GM21576 (cell line): ENCODE measurements around the gene LYAR.
"Not testable (repeated sequence)": the region's sequence is repeated elsewhere in the genome, so short reads cannot be mapped to it uniquely, and the experiment has no call there.

Source experiments
- ATAC-seq: cut with Tn5 transposase; IDR thresholded peaks from one replicate; pipeline ENCODE4 v1.9.1; 2021; ENCODE audit warnings: mild to moderate bottlenecking, moderate library complexity; ENCODE audit not compliant: unreplicated experiment

The LYAR gene

DNA sequence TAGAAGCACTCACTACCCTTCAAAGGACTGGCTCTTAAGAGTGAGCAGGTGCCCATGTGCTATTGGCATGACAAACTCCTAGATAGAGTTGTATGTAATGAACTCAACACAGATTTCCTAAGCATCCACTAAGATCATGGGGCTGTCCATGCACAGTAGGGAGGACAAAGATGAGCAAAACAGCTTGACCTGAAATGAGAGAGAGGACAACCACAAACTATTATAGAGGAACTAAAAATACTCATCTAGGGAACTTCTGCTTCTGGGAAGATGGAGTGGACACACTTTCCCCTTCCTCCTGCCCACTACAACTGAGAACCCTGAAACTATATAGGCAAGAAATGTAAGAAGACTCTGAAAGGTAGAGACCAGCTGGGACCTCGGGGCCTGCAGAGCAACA, 21.2 kb downstream of the LYAR start:
- ATAC-seq, result no peak

DNA sequence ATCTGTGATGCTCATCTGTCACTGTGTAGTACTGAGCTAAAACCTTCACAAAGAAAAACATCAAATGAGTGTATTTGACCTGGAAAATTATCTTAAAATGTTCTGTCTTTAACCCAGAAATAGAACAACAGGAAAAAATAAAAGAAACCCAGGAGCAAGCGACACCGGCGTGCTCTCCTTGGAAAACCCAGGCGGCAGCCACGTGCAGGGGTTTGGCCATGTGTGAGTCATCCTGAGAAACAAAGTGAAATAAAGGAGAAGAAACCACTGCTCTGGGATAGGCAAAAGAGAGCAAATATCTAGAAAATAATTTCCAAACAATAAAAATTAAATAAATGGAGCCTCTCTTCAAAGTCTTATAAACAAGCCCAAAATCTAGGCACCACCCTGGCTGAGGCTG, 22.0 kb downstream of the LYAR start:
- ATAC-seq, result no peak

DNA sequence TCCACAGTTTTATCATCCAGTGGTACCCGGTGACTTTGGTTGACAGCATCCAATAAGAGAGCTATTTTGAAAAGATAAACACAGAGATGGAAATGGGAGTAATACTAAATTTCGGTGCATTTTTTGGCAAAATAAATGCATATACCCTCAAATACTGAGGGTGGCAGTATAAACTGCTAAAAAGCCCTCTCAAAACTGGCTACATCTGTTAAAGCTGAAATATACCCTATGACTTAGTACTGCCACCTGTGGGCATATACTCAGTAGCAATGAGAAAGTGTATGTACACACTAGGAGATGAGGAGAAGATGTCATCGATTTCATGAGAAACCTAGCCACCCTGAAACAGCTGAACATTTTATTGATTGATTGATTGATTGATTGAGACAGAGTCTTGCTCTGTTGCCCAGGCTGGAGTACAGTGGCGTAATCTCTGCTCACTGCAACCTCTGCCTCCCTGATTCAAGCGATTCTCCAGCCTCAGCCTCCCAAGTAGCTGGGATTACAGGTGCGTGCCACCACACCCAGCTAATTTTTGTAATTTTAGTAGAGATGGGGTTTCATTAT, 29.7 kb downstream of the LYAR start:
- ATAC-seq, result peak; percentile 67

DNA sequence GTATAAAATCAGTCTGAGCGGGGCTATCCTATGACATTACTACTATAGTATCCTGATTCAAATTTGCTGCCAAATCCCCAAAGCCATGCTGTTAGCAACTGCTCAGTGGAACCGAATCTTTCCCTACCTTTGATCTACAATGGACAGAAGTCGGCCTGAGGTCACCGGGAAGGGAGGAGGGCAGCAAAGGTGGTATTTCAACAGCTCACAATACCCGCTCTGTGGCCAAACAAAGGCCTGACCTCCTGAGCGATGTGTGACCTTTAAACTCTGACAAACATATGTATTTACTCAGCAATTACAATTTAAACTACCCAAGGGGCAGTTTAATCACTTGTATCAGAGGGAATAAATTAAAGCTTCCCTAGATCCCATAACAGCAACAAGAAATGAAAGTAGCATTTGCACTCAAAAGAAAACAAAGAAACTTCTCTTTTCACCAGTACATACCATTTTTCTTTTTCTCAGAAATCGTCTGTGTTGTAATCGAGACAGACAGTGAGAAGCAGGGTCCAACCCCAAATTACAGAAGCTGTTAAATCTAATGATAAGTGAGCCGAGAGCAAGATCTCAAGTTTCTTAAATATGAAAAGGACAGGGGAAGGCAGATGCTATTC, 30.4 kb downstream of the LYAR start:
- no peak for ATAC-seq

DNA sequence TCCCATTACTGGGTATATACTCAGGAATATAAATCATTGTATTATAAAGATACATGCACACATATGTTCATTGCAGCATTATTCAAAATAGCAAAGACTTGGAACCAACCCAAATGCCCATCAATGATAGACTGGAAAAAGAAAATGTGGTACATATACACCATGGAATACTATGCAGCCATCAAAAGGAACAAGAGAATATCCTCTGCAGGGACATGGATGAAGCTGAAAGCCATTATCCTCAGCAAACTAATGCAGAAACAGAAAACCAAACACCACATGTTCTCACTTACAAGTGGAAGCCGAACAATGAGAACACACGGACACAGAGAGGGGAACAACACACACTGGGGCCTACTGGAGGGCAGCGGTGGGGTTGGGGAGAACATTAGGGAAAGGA, 32.2 kb downstream of the LYAR start:
- not testable (repeated sequence) for ATAC-seq

DNA sequence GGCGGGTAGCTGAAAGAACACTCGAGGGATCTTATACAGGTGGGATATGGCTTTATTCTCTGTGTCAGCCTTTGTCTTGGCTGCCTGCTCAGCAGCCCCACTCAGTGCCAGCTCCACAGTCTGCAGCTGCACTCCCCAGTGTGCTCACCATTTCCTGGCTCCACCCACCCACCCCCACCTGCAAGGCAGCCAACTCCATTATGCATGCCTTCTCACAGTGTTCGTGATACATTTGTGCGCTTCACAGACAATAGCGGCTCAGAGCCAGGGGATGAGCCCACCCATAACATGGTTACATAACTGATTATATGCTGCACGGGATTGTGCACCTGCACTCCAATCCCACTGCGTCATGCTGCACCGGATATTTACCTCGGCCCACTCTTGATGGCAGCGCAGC, 33.2 kb downstream of the LYAR start:
- ATAC-seq, result no peak

DNA sequence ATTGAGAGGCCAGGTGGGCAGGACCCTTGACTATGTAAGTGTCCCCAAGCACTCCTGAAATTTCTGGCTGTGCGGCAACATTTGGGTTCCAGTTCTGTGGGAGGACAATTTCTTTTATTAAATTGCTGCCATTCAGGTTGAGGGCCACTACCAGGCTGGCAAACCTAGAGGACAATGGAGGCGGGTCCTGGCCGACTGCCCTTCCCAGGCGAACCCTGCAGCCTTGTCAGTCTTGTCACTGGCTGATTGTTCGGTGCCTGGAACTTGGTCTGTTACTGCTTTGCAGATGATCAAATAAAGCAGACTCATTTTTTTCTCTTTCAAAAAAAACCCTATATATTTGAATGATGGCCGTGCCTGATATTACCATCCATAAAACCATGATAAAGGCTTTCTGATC, 35.3 kb downstream of the LYAR start:
- no peak for ATAC-seq

DNA sequence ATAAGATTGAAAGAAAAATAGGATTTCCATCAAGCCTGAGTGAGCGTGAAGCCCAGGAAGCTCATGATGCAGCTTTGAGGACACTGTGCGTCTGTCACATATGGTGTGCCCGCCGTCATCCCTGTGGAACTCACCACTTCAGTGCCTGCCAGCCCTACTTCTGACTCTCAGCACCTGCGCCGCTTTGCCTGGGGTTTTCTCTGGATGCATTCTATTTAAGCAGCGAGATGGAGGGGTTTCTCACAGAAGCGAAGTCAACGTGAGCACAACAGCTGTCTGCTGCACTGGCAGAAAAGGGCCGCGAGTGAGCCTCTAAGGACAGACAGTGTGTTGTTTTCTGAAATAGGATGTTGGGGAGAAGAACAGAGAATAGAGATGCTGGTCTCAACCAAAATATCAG, 35.8 kb downstream of the LYAR start:
- no peak for ATAC-seq

DNA sequence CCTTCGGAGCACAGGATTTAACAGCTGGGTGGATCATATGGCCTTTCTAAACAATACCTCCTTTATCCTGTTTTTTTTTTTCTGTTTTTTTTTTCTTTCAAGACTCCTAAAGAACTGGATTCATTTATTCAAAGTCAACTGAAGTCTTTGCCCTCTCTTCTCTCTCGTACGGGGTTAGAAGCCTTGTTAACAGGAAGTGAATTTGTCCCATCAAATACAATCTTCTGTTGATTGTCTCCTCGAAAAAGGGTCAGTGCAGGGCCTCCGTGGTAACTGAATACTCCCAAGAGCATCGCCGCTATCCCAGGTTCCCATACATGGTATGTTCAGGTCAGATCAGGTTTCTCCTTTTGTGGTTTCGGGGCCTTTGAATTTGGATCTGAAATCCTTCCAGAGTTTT, 40.1 kb downstream of the LYAR start:
- no peak for ATAC-seq

DNA sequence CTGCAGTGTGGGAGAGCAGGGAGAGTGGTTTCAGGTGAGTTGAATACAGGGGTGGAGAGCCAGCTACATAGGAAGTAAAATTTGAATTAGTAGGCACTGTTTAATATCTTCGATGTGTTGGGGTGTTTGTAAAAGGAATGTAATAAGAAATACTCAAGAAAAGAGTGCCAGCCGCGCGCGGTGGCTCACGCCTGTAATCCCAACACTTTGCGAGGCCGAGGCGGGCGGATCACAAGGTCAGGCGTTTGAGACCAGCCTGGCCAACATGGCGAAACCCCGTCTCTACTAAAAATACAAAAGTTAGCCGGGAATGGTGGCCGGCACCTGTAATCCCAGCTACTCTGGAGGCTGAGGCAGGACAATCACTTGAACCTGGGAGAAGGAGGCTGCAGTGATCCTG, 40.6 kb downstream of the LYAR start:
- not testable (repeated sequence) for ATAC-seq

DNA sequence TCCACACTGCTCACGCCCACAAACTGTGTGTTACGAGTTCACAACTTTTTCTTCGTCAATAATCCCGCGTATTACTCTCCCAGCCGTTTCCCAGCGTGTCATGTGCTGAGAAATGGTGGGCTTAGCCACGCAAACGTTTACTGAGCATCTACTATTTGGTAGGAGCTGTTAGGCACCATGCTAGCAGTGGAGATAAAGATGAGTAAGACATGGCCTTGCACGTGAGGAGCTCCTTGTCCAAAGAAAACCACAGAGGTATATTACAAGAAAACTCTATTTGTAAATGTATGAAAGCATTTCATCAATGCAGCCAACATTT, 41.1 kb downstream of the LYAR start:
- ATAC-seq, result no peak

DNA sequence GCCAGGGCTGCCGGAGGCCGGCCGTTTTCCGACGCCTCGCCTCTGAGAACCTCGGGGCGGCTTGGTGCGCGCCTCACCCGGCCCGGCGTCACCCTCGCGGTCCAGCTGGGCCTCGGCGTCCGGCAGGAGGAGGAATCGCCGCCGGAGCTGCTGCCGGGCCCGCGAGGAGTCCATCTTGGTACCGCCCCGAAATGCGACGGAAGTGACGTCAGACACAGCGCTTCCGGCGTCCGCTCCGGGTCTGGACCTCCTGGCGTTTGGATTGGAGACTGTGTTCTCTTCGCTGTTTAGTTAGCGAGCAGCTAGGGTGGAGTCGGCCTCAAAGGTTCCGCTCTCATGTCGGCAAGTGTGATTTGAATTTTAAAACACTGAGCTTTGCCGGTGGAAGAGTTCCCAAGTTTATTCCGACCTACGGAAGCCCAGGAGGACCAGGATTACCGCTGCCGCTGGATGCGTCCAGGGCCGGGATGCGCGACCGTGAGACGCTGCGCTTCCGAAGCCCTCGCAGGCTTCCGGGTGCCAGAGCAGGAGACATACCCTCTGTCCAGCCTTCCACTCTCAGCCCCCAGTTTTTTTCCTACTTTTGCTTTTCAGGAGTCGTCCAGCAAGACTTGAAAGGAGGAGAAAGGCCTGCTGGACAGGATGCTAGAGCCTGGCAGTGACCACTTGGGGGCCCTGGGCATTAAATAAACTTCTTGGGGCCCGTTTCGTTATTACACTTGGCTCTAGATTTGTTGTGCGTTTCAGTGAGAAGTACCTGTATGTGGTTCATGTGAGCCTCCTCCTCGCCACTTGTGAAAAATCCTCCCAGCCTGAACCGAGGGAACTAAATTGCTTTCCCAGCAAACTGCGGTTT, 41.7 kb downstream of the LYAR start, which contains the start of gene TMEM128:
TMEM128 (minus strand) TSS at position 195 of the 856 bp plus-strand sequence; CDS start at position 174, 21 bp downstream.
- peak; percentile 95 for ATAC-seq

DNA sequence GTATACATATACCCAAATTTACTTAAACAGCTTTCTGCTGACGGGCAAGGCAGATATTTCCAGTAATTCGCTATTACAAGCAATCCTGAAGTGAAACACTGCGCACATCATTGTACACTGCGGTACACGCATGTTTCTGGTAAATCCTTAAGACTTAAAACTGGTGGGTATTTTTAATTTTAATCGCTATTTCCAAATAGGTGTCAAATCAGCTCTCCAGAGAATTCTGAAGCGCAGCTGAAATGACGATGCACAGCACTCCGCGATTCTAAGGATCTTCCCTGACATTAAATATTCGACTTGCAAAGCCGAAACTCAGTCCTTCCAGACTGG, 42.3 kb downstream of the LYAR start:
- ATAC-seq, result no peak

DNA sequence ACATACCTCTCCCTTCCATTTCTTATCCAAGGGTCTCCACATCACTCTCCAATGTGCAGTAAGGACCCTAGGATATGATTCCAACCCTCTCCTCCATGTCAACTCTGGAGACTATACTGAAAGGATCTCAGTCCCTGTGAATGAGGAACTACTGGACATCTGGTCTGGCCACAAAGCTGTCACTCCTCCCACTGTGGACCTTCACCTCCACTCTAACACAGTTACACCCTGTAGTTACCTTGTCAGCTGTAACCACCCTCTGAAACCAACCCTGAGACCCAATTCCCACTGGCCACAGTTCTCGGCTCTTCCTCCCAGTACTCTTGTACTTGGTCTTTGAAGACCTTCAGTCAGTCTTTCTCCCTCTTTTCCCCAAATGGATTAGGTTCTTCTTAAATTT, 44.8 kb downstream of the LYAR start:
- no peak for ATAC-seq

DNA sequence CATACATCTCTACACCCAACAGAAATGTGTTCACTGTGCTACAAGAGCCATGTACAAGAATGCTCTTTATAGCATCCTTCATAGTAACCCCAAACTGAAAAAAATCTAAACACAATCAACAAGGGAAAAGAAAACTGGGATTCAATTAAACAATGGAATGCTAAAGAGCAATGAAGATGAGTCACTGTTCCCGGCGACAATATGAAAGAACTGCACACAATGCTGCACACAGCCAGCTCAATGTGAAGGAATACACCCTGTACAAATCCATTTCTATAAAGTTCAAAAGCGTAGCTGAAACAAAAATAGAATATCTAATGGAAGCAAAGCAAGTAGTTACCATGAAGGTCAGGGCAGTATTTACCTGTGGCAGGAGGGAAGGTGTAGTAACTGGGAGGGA, 50.4 kb downstream of the LYAR start:
- not testable (repeated sequence) for ATAC-seq

DNA sequence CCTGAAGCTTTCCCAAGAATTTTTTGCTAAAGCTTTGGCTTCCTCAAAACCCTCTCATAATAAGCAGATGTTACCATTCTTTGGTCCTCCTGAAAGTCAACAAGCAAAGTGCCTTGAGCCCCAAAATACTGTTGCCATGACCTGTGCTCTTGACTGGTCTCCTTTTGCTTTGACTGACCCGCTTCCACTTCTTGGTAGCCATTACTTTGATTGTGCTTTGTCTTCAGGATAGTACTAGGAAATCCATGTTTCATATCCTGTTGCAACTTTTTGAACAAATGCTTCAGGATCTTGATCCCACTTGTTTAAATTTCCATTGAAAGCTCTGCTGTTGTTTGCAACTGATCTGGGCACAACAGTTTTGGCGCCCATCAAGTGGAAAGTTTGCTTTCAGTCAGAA, 56.3 kb downstream of the LYAR start:
- ATAC-seq, result no peak

DNA sequence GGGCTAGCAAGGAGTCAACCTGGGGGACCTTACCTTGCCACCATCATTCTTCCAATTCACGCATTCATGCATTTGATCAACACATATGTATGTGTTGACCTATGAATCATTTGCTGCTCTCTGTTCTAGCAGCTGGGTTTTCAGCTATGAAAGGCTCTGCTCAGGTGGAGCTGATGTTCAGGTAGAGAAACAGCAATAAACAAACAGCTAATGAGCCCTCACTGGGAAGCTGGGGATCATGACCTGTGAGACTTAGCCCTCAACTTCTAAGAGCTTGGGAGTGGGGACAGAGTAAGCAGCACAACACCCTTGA, 61.6 kb downstream of the LYAR start:
- ATAC-seq, result no peak

DNA sequence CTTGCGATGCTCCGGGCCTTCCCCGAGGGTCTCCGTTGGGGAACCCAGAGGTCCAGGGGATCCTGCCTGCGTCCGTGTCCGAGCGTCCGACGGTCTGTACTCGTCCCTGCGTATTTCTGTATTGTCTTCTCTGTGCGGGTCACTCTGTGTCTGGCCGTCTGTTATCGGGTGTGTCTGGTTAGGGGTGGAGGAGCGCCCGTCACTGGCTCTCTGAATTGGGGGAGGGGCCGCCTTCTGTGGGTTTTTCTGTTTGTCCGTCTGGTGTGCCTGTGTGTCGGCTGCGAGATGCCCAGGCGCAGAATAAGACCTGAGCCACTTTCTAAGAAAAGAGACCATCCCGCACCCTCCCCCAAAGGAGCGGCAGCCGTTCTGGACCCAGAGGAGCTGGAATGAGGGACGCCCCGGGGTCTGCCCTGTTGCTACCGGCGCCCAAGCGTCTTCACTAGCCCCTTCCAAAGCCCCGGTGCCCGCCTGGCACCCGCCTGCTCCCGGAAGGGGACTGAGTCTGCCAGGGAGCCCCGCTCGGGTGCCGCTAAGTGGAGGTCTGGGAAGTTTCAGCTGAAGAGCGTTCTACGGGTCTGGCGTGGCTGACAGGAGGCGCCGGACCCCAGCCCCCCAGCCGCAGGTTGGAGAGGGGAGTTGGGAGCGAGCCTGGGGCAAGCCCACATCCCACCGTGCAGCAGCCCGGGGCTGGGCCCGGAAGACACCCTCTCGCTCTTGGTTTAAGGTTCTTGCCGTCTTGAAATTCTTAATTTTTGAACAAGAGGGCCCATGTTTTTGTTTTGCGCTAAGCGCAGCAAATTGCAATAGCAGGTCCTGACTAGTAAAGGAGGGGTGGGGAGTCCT, 62.2 kb downstream of the LYAR start:
- ATAC-seq, result no peak

DNA sequence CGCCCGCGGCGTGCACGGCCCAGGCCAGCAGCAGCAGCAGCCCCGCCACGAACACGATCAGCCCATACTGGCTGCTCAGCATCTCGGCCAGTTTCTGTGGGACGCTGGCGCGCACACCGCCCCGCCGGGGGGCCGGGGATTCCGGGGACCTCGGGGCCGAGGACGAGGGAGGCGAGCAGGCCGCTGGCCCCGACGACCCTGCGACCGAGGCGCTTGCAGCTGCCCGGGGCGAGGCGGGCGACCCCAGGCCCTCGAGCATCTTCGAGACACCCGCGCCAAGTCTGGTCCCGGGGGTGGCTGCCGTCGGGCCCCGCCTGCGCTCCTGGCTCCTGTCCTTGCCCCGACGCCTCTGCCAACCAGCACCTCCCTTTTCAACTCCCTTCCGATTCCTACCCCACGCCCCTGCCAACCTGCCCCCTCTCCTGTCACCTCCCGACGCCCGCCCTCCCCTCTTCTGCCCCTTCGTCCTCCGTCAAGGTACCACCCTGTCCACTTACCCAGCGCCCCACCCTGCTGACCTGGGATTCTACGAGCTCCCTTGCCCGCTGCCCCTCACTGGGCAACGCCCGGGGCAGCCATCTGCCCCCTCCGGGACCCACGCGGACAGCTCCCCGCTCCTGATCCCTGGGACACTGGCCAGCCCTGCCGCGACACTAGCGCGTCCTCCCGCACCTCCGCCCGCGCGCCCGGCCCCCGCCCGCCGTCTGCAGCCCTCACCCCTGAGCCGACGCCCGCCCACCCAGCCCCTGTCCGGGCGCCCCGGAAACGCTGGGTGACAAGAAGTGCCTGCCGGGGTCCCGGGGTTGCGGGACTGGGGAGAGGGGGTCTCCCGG, 63.1 kb downstream of the LYAR start, which contains the start of gene OTOP1:
OTOP1 (minus strand) TSS at position 324 of the 833 bp plus-strand sequence; CDS start at position 259, 65 bp downstream.
- no peak for ATAC-seq

DNA sequence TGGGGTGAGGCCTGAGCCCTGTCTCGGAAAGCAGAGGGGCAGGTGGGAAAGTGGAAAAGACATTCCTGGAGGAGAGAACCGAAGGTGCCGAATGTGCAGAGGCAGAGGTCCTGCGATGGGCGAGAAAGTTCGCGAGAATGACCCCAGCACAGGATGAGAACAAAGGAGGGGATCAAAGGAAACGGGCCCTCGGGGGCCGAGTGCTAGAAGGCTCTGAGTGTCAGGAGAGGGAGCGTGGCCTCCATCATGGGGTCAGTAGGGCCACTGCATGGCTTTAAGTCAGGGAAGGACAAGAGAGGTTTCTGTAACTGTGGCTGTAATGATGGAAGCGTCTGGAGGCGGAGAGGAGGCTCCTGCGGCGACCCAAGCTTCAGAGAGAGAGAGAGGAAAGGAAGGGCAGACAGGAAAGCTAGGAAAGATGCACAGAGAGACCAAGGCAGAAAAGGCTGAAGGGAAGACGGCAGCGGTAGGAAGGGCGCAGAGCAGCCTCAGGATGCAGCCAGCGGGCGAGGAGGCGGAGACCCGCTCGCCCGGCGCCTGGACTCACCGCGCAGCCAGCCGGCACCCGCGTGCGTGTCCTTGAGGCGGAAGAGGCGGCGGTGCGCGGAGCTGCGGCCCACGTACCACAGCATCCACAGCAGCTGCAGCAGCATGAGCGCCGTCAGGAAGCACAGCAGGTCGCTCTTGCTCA, 63.9 kb downstream of the LYAR start:
- ATAC-seq, result no peak
